IMR-90 (cell line): ENCODE results near the gene SEMA3E. TPM values are rescaled to one million over a fixed set of nuclear protein-coding genes. Genes with fewer than 3 reads are reported as not detected.

Experiments
- ATAC-seq: fragments of 200-7000 bp; cut with Tn5 transposase; 2 replicates; pipeline ENCODE4 v1.9.1; 2020; ENCODE audit warnings: low read depth, mild to moderate bottlenecking, moderate library complexity
- BruUV-seq: library from RNA; stranded (reverse); fragments of 400-500 nt; replicated peaks from 2 replicates; lab custom pipeline; 2021; lab: Mats Ljungman, UMichigan
- CTCF ChIA-PET: fragments of 300-600 bp; formaldehyde crosslinking; extraction: SDS; loops from one replicate; lab custom pipeline; 2021; ENCODE audit warnings: antibody characterized with exemption; lab: Yijun Ruan, JAX
- POLR2A ChIA-PET: fragments of 300-600 bp; sonication (Branson Sonifier 250); formaldehyde crosslinking; loops from one replicate; lab custom pipeline; 2022; ENCODE audit warnings: antibody characterized with exemption; ENCODE audit not compliant: unreplicated experiment; lab: Charles Lee
- DNase-seq: peaks from one replicate; pipeline ENCODE4 v3.0.0; 2013
- H2AFZ ChIP-seq: replicated peaks from 2 replicates; pipeline ENCODE3; 2013; ENCODE audit warnings: low read length, mild to moderate bottlenecking; ENCODE audit not compliant: poor library complexity
- H2AK5ac ChIP-seq: 2 replicates; pipeline ENCODE4 v1.6.1; 2013; ENCODE audit warnings: low read depth, low read length, inconsistent platforms
- H2AK9ac ChIP-seq: replicated peaks from 2 replicates; pipeline ENCODE3; 2013; ENCODE audit warnings: mild to moderate bottlenecking, low read depth, low read length, moderate library complexity; ENCODE audit not compliant: poor library complexity
- H2BK120ac ChIP-seq: 2 replicates; pipeline ENCODE4 v1.6.1; 2013; ENCODE audit warnings: low read depth, low read length, inconsistent platforms
- H2BK15ac ChIP-seq: 3 replicates; pipeline ENCODE4 v1.6.1; 2013; ENCODE audit warnings: low read depth, low read length, inconsistent platforms
- H2BK20ac ChIP-seq: 2 replicates; pipeline ENCODE4 v1.6.1; 2013; ENCODE audit warnings: low read depth, mild to moderate bottlenecking, inconsistent platforms, low read length, moderate library complexity
- H2BK5ac ChIP-seq: 2 replicates; pipeline ENCODE4 v1.6.1; 2013; ENCODE audit warnings: mild to moderate bottlenecking, low read depth, low read length, inconsistent platforms; ENCODE audit not compliant: poor library complexity, severe bottlenecking
- H3K14ac ChIP-seq: replicated peaks from 2 replicates; pipeline ENCODE4 v1.6.1; 2013; ENCODE audit warnings: low read depth, low read length, inconsistent platforms
- H3K18ac ChIP-seq: 2 replicates; pipeline ENCODE4 v1.6.1; 2013; ENCODE audit warnings: low read depth, low read length, control low read depth
- H3K23ac ChIP-seq: 2 replicates; pipeline ENCODE4 v1.6.1; 2013; ENCODE audit warnings: low read depth, low read length, inconsistent platforms
- H3K27ac ChIP-seq: 2 replicates; pipeline ENCODE4 v1.5.1; 2013; ENCODE audit warnings: mild to moderate bottlenecking, control low read depth, low read length; ENCODE audit not compliant: insufficient read depth
- H3K27me3 ChIP-seq: 2 replicates; pipeline ENCODE4 v1.6.1; 2013; ENCODE audit warnings: low read length; ENCODE audit not compliant: control insufficient read depth, insufficient read depth
- H3K36me3 ChIP-seq: 2 replicates; pipeline ENCODE4 v1.6.1; 2013; ENCODE audit warnings: low read length, mixed read lengths; ENCODE audit not compliant: control insufficient read depth, insufficient read depth
- H3K4ac ChIP-seq: 2 replicates; pipeline ENCODE4 v1.6.1; 2013; ENCODE audit warnings: low read depth, low read length, inconsistent platforms
- H3K4me1 ChIP-seq: 2 replicates; pipeline ENCODE4 v1.6.1; 2013; ENCODE audit warnings: low read length, mixed read lengths; ENCODE audit not compliant: control insufficient read depth, insufficient read depth
- H3K4me2 ChIP-seq: 2 replicates; pipeline ENCODE4 v1.6.1; 2013; ENCODE audit warnings: low read depth, mild to moderate bottlenecking, control low read depth, low read length, moderate library complexity
- H3K4me3 ChIP-seq: 2 replicates; pipeline ENCODE4 v1.5.1; 2013; ENCODE audit warnings: low read depth, mild to moderate bottlenecking, control low read depth, low read length, moderate library complexity; ENCODE audit not compliant: insufficient read depth
- H3K56ac ChIP-seq: 2 replicates; pipeline ENCODE4 v1.6.1; 2013; ENCODE audit warnings: low read length, inconsistent platforms; ENCODE audit not compliant: insufficient read depth; ENCODE audit errors: extremely low read depth
- H3K79me1 ChIP-seq, 2 experiments: 2 replicates each; pipeline ENCODE4 v1.6.1; 2013; ENCODE audit warnings: low read length in 2 of 2, inconsistent platforms in 1 of 2, low read depth in 1 of 2
- H3K9ac ChIP-seq: 2 replicates; pipeline ENCODE4 v1.6.1; 2013; ENCODE audit warnings: low read depth, low read length, control low read depth
- H3K9me1 ChIP-seq: 2 replicates; pipeline ENCODE4 v1.6.1; 2013; ENCODE audit warnings: low read length, inconsistent platforms; ENCODE audit not compliant: insufficient read depth
- H3K9me3 ChIP-seq: 2 replicates; pipeline ENCODE4 v1.6.1; 2013; ENCODE audit warnings: low read length; ENCODE audit not compliant: control insufficient read depth, insufficient read depth
- H4K20me1 ChIP-seq: 2 replicates; pipeline ENCODE4 v1.6.1; 2013; ENCODE audit warnings: low read length, inconsistent platforms; ENCODE audit not compliant: insufficient read depth
- H4K5ac ChIP-seq: 2 replicates; pipeline ENCODE4 v1.6.1; 2013; ENCODE audit warnings: mild to moderate bottlenecking, low read depth, low read length, control low read depth
- H4K8ac ChIP-seq, 2 experiments: 2 replicates each; pipeline ENCODE4 v1.6.1; 2013; ENCODE audit warnings: low read depth in 2 of 2, low read length in 2 of 2, control low read depth in 1 of 2, inconsistent platforms in 1 of 2
- H4K91ac ChIP-seq: 2 replicates; pipeline ENCODE4 v1.6.1; 2013; ENCODE audit warnings: low read depth, low read length, inconsistent platforms; ENCODE audit not compliant: insufficient read depth
- CEBPB ChIP-seq: IDR thresholded peaks from 2 replicates; pipeline ENCODE4 v1.6.1; 2012; ENCODE audit warnings: low read depth, low read length, improper control_type of control experiment
- WGBS, 2 experiments: methylation state at CpG; one replicate each; pipeline versions ENCODE4 v1.1.5 to v1.1.7; 2013; ENCODE audit warnings: missing lambda C conversion rate in 2 of 2; ENCODE audit not compliant: insufficient read length in 1 of 2; ENCODE audit errors: extremely low coverage in 2 of 2; 5-methylcytosine and 5-hydroxymethylcytosine counted together
- dilution Hi-C: fragments of 300-500 bp; cut with HindIII; formaldehyde crosslinking; loops from one replicate; pipeline ENCODE4 v1.14.3; 2018; ENCODE audit warnings: low sequenced_read_pairs; ENCODE audit not compliant: unreplicated experiment
- in situ Hi-C: fragments of 300-500 bp; cut with MboI; formaldehyde crosslinking; loops from 3 replicates; pipeline ENCODE4 v1.14.3; 2019; ENCODE audit warnings: low sequenced_read_pairs, inconsistent platforms, mixed read lengths
- intact Hi-C: fragments of 100-400 bp; cut with micrococcal nuclease; formaldehyde crosslinking; loops from 2 replicates; pipeline ENCODE4 v1.10.0; 2022
- polyA plus RNA-seq, 3 experiments: library from polyadenylated mRNA; depleted of rRNA; stranded (reverse); fragments of >200 nt; gene quantifications; 2 replicates each; pipeline ENCODE4 v1.2.3, GENCODE V29; 2012; ENCODE audit warnings: low replicate concordance in 1 of 3
- total RNA-seq: library from RNA; depleted of rRNA; stranded (reverse); fragments of >200 nt; gene quantifications from 2 replicates; pipeline ENCODE4 v1.2.3, GENCODE V29; 2012
- TF ChIP-seq, protein P1 (sequence below): fragments of 150-350 bp; IDR thresholded peaks from 2 replicates; pipeline ENCODE4 v1.6.1; 2016; ENCODE audit warnings: low read depth, mild to moderate bottlenecking, low read length, moderate library complexity, borderline replicate concordance

Gene SEMA3E
- total and polyA plus RNA-seq, 2 of the 4 experiments (the other 2 are of a cell fraction): 0.31 to 0.72 TPM

DNA sequence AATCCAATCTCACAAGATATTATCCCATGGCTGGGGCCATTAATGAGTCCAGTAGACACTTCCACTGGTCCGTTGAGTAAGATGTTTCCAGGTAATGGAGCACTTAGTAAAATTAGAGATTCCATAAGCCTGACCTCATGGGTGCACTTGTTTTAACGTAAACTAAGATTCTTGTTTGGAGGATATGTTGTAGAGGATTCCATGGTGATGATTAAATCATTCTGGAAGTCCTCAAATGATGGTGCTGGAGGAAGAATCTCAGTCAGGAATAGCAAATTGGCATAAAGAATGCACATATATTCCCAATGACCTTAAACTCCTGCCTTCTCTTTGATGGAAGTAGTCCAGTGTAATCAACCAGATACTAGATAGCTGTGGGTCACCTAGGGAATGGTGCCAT, 324.3 kb downstream of the SEMA3E start:
- Histone ChIP-seq H2AK9ac (no peak overlapping the region), H2BK5ac (no peak overlapping the region), H4K8ac (no peak overlapping the region), H4K20me1 (no peaks in the 10 kb centered on the region), H3K4me3 (no peak overlapping the region), H2AK5ac (no peak overlapping the region), H4K91ac (no peak overlapping the region), H3K9me3 (no peaks in the 10 kb centered on the region), H3K36me3 (no peaks in the 10 kb centered on the region), H3K14ac (no peak overlapping the region), H3K9ac (no peak overlapping the region), H3K4me1 (no peaks in the 10 kb centered on the region), H3K79me1 (no peaks in the 10 kb centered on the region), H3K27ac (no peak overlapping the region), H3K56ac (no peak overlapping the region), H3K9me1 (no peaks in the 10 kb centered on the region), H3K27me3 (no peaks in the 10 kb centered on the region), H2BK15ac (no peak overlapping the region), H3K4ac (no peak overlapping the region), H3K23ac (no peak overlapping the region), H2AFZ (no peak overlapping the region), H2BK120ac (no peak overlapping the region), H4K5ac (no peak overlapping the region), H3K4me2 (no peak overlapping the region), H3K18ac (no peak overlapping the region), H2BK20ac (no peak overlapping the region)
- intact Hi-C loops (no loop called here), dilution Hi-C loops (no loop called here), in situ Hi-C loops (no loop called here)
- no TSS peak for BruUV-seq
- ChIA-PET CTCF (no interaction called here), POLR2A (no interaction called here)
- WGBS, 2 experiments: no CpG with 5 or more reads among the region's 2 CpGs
- TF ChIP-seq, protein P1, sequence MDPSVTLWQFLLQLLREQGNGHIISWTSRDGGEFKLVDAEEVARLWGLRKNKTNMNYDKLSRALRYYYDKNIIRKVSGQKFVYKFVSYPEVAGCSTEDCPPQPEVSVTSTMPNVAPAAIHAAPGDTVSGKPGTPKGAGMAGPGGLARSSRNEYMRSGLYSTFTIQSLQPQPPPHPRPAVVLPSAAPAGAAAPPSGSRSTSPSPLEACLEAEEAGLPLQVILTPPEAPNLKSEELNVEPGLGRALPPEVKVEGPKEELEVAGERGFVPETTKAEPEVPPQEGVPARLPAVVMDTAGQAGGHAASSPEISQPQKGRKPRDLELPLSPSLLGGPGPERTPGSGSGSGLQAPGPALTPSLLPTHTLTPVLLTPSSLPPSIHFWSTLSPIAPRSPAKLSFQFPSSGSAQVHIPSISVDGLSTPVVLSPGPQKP: no peak
- no peak for TF ChIP-seq CEBPB
- no peak for ATAC-seq
- no peak for DNase-seq
